Caco-2 (cell line): ENCODE measurements around the gene LTBP1. TPM values are rescaled to one million over a fixed set of nuclear protein-coding genes. Genes with fewer than 3 reads are reported as not detected.

Source experiments
- BruUV-seq: library from RNA; stranded (reverse); fragments of 400-500 nt; replicated peaks from 2 replicates; lab custom pipeline; 2021; lab: Mats Ljungman, UMichigan
- CTCF ChIA-PET: fragments of 300-600 bp; sonication (Branson Sonifier 250); formaldehyde crosslinking; loops from one replicate; lab custom pipeline; 2022; ENCODE audit warnings: antibody characterized with exemption; lab: Charles Lee
- POLR2A ChIA-PET: fragments of 300-600 bp; sonication (Branson Sonifier 250); formaldehyde crosslinking; loops from one replicate; lab custom pipeline; 2022; ENCODE audit warnings: antibody characterized with exemption; lab: Charles Lee
- DNase-seq, 2 experiments: peaks; one replicate each; pipeline versions ENCODE4 v3.0.0 to v3.0.0-alpha.2; 2020 to 2022
- H3K27me3 ChIP-seq: replicated peaks from 2 replicates; pipeline ENCODE4 v1.6.0; 2011; ENCODE audit warnings: low read length; ENCODE audit not compliant: control insufficient read depth, insufficient read depth
- H3K36me3 ChIP-seq: 2 replicates; pipeline ENCODE4 v1.5.1; 2011; ENCODE audit warnings: low read length; ENCODE audit not compliant: control insufficient read depth, insufficient read depth
- H3K4me1 ChIP-seq: fragments of 250-450 bp; sonication (Bioruptor Pico); 2 replicates; pipeline ENCODE4 v1.5.1; 2020; ENCODE audit warnings: mild to moderate bottlenecking
- H3K4me3 ChIP-seq: 2 replicates; pipeline ENCODE4 v1.5.1; 2011; ENCODE audit warnings: low read depth, mild to moderate bottlenecking, control low read depth, low read length
- H3K9me3 ChIP-seq: fragments of 250-450 bp; sonication (Bioruptor Pico); 2 replicates; pipeline ENCODE4 v1.5.1; 2020; ENCODE audit warnings: mild to moderate bottlenecking, moderate library complexity
- H3K27ac Mint-ChIP-seq: one replicate; pipeline ENCODE4 v1.8.0; 2022; ENCODE audit warnings: mixed read lengths; ENCODE audit not compliant: unreplicated experiment
- H3K27me3 Mint-ChIP-seq: one replicate; pipeline ENCODE4 v1.8.0; 2022; ENCODE audit warnings: mixed read lengths; ENCODE audit not compliant: insufficient read depth, unreplicated experiment
- H3K36me3 Mint-ChIP-seq: one replicate; pipeline ENCODE4 v1.8.0; 2022; ENCODE audit warnings: mild to moderate bottlenecking, mixed read lengths; ENCODE audit not compliant: insufficient read depth, unreplicated experiment
- H3K4me1 Mint-ChIP-seq: one replicate; pipeline ENCODE4 v1.8.0; 2022; ENCODE audit warnings: low read depth, mixed read lengths; ENCODE audit not compliant: unreplicated experiment
- H3K4me3 Mint-ChIP-seq: one replicate; pipeline ENCODE4 v1.8.0; 2022; ENCODE audit warnings: mild to moderate bottlenecking, moderate library complexity, mixed read lengths; ENCODE audit not compliant: unreplicated experiment
- H3K9me3 Mint-ChIP-seq: one replicate; pipeline ENCODE4 v1.8.0; 2022; ENCODE audit warnings: mixed read lengths; ENCODE audit not compliant: unreplicated experiment
- intact Hi-C: fragments of 100-400 bp; cut with micrococcal nuclease; formaldehyde crosslinking; loops from one replicate; pipeline ENCODE4 v1.10.0; 2022; ENCODE audit not compliant: unreplicated experiment
- total RNA-seq: library from RNA; stranded (reverse); gene quantifications from 2 replicates; pipeline ENCODE4 v1.2.3, GENCODE V29; 2022
- TF ChIP-seq, protein P1 (sequence below), 2 experiments: fragments of 200-600 bp in 1 of 2; IDR thresholded peaks; 1 replicate in 1 of 2; 2 replicates in 1 of 2; pipeline versions ENCODE4 v1.5.1 to v1.8.0; 2011 to 2022; ENCODE audit warnings: antibody characterized with exemption in 1 of 2, control low read depth in 1 of 2, inconsistent platforms in 1 of 2, low read depth in 1 of 2, low read length in 1 of 2, mild to moderate bottlenecking in 1 of 2, moderate library complexity in 1 of 2; ENCODE audit not compliant: insufficient read depth in 1 of 2, severe bottlenecking in 1 of 2, unreplicated experiment in 1 of 2

The LTBP1 gene
- total RNA-seq, 1 experiment from 2014 or later = 64.2 TPM

DNA sequence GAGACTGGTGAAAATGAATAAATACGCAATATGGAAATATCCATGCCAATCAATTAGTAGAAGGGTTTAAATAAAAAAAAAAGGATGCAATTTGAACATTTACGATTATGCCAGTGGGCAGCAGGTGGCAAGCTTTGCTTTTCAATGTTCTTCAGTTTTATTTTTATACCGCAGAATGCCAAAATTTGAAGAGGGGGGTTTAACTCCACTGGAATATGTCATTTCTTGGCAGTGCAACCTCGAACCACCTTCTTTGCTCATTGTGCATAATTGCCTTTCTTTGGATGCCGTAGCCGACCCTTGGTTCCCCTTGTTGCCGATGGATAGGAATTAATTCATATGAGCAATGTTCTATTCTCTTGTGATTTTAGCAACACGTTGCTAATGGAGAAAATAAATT is 88.0 kb downstream of the LTBP1 start:
- ChIA-PET CTCF (interaction anchor here (1.2 to 1.5 kb wide), 2 partner anchors 28 to 197 kb away, joined by 3 to 9 read pairs; no protein-coding TSS in a partner anchor), POLR2A (no interaction called here)

DNA sequence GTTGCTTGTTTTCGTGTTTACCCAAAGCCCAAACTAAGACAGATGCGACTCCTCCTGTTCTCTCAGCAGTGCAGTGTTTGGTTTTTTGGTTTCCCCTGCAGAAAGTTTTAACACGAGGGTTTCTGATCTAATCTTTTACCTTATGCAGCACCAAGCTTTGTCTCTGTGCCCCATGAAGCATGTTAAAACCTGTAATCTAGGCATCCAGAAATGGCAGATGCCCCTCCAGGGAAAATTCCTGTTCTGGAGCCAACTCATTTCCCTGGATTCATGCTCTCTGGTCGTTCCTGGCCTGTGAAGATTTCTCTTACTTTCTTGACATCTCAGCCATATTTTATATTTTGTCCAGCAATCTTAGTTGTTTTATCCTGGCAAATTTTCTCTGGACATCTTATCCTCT is 91.5 kb downstream of the LTBP1 start:
- Mint-ChIP-seq H3K4me3 (no peak overlapping the region), H3K27me3 (no peaks in the 10 kb centered on the region), H3K9me3 (no peaks in the 10 kb centered on the region), H3K36me3 (no peaks in the 10 kb centered on the region), H3K27ac (no peak overlapping the region), H3K4me1 (peaks cover 5% of the 10 kb centered on the region)
- no TSS peak for BruUV-seq
- TF ChIP-seq, protein P1, sequence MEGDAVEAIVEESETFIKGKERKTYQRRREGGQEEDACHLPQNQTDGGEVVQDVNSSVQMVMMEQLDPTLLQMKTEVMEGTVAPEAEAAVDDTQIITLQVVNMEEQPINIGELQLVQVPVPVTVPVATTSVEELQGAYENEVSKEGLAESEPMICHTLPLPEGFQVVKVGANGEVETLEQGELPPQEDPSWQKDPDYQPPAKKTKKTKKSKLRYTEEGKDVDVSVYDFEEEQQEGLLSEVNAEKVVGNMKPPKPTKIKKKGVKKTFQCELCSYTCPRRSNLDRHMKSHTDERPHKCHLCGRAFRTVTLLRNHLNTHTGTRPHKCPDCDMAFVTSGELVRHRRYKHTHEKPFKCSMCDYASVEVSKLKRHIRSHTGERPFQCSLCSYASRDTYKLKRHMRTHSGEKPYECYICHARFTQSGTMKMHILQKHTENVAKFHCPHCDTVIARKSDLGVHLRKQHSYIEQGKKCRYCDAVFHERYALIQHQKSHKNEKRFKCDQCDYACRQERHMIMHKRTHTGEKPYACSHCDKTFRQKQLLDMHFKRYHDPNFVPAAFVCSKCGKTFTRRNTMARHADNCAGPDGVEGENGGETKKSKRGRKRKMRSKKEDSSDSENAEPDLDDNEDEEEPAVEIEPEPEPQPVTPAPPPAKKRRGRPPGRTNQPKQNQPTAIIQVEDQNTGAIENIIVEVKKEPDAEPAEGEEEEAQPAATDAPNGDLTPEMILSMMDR (IDR thresholded peaks at IDR 0.05; ENCODE audit: insufficient read depth in 1 of 2, low read depth in 1 of 2, low read length in 1 of 2, severe bottlenecking in 1 of 2, unreplicated experiment in 1 of 2) = no peak
- ChIA-PET POLR2A (no interaction called here), CTCF (no interaction called here)
- no peak for DNase-seq
- no peaks in the 10 kb centered on the region for H3K36me3 ChIP-seq
- H3K4me3 ChIP-seq = no peak overlapping the region
- intact Hi-C loops = loop anchor here (10.0 kb wide), 1 partner anchor 547 kb away; no protein-coding TSS in a partner anchor
- H3K27me3 ChIP-seq = no peaks in the 10 kb centered on the region
- no peaks in the 10 kb centered on the region for H3K4me1 ChIP-seq
- H3K9me3 ChIP-seq = no peaks in the 10 kb centered on the region

More for the DNA sequence above, 88.0 kb downstream of the LTBP1 start:
- no peak for DNase-seq
- Mint-ChIP-seq H3K4me3 (no peak overlapping the region), H3K27me3 (no peaks in the 10 kb centered on the region), H3K9me3 (no peaks in the 10 kb centered on the region), H3K27ac (no peak overlapping the region), H3K4me1 (peaks cover 6% of the 10 kb centered on the region), H3K36me3 (no peaks in the 10 kb centered on the region)
- no peaks in the 10 kb centered on the region for H3K4me1 ChIP-seq
- H3K27me3 ChIP-seq = no peaks in the 10 kb centered on the region
- no peak overlapping the region for H3K4me3 ChIP-seq
- intact Hi-C loops = loop anchor here (1.0 to 10.0 kb wide), 3 partner anchors 236 to 550 kb away; no protein-coding TSS in a partner anchor
- no TSS peak for BruUV-seq
- TF ChIP-seq, protein P1 (IDR thresholded peaks at IDR 0.05; ENCODE audit: insufficient read depth in 1 of 2, low read depth in 1 of 2, low read length in 1 of 2, severe bottlenecking in 1 of 2, unreplicated experiment in 1 of 2) = peak in 1 of 2 experiments; percentile 16
- H3K36me3 ChIP-seq = no peaks in the 10 kb centered on the region
- no peaks in the 10 kb centered on the region for H3K9me3 ChIP-seq

DNA sequence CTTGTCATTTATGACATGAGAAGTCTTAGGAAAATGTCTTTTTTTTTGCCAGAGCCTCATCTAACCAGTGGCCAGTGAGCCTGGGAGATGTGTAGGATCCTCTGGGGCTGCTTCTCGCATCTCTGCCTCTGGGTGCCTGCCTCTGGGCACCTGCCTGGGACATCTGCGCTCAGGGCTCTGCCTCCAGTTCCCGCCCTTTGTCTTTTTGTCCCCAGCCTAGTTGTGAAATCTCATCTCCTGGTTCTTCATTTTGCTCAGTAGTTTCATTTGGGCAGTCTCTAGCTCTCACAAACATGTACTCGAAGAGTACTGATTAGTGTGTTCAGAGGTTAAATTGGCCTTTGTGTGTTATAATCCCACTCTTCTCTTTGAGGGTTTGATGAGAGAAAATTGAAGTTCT is 92.0 kb downstream of the LTBP1 start:
- Mint-ChIP-seq H3K4me1 (peaks cover 5% of the 10 kb centered on the region), H3K4me3 (no peak overlapping the region), H3K27ac (no peak overlapping the region), H3K36me3 (no peaks in the 10 kb centered on the region), H3K27me3 (no peaks in the 10 kb centered on the region), H3K9me3 (no peaks in the 10 kb centered on the region)
- BruUV-seq = no TSS peak
- intact Hi-C loops = loop anchor here (10.0 kb wide), 1 partner anchor 546 kb away; no protein-coding TSS in a partner anchor
- TF ChIP-seq, protein P1 (IDR thresholded peaks at IDR 0.05; ENCODE audit: insufficient read depth in 1 of 2, low read depth in 1 of 2, low read length in 1 of 2, severe bottlenecking in 1 of 2, unreplicated experiment in 1 of 2) = no peak
- H3K36me3 ChIP-seq = no peaks in the 10 kb centered on the region
- no peaks in the 10 kb centered on the region for H3K9me3 ChIP-seq
- no peak for DNase-seq
- CTCF ChIA-PET = no interaction called here
- no peaks in the 10 kb centered on the region for H3K27me3 ChIP-seq
- H3K4me3 ChIP-seq = no peak overlapping the region
- POLR2A ChIA-PET = no interaction called here
- H3K4me1 ChIP-seq = no peaks in the 10 kb centered on the region
